ENCODE data around the gene CDK8.

The CDK8 gene

DNA sequence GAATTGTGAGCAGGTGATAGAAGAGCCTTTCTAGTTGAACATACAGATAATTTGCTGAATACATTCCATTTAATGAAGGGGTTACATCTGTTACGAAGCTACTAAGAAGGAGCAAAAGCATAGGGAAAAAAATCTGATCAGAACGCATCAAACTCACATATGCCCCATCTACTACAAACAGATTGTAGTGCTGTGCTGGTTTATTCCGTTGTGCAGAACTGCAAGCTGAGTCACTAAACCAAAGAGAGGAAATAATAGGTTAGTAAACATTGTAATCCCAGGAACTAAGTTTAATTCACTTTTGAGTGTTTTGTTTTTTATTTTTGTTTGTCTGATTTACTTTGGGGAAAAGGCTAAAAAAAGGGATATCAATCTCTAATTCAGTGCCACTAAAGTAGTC, 136.3 kb downstream of the CDK8 start:
- no peak for DNase-seq

- no peak for DNase-seq
These were observed 146.6 kb downstream of the CDK8 start for GRCh38 chr13:26400545-26400944.

DNA sequence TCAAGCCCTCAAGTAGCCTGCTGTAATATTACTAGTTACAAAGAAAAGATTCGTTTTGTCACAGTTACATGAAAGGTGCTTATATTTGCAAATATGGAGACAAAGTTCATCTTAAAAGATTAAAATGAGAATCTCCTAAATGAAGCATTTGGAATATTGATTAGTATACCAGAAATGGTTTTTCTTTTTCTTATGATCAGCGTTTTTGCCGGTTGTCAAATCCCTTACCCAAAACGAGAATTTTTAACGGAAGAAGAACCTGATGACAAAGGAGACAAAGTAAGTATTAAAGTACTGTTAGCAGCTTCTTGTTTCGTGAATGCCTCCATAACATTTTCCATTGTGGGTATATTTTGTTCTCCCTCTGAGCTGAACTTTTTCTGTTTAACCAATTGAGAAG, 147.1 kb downstream of the CDK8 start:
- DNase-seq = no peak

DNA sequence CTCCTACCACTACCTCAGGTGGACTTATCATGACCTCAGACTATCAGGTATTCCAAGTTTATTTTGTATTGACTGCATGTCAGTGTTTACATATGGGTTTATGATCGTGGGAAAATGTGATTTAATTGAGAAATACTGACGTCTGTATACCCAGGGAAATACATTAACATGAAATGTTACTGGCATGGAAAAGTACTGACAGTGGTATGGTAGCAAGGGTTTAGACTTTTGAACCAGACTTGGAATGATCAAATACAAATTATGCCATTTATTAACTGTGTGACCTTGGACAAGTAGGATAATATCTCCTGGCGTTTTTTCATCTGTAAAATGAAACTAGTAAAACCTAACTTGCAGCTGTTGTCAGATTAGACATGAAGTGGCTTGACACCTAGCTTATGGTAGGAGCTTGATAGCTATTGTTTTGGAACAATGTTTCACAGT, 147.7 kb downstream of the CDK8 start:
- DNase-seq = no peak

DNA sequence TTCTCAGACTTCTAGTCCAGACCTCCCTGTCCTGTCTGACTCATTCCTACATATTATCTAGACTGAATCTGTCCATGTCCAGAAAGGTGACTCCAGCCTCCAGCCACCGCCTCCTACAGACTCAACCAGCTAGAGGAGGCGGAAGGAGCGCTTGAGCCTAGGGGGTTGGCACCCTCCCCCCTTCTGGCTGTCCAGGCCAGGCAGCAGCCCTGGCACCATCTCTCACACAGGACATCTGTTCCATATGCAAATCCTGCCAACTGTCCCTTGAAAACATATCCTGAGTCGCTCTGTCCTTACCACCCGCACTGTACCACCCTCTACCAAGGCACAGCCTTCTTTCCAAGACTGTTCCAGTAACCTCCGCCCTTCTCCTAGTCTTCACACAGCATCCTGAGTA, 152.9 kb downstream of the CDK8 start:
- no peak for DNase-seq

GRCh38 chr13:26411206-26411605, 157.3 kb downstream of the CDK8 start:
- no peak for DNase-seq

DNA sequence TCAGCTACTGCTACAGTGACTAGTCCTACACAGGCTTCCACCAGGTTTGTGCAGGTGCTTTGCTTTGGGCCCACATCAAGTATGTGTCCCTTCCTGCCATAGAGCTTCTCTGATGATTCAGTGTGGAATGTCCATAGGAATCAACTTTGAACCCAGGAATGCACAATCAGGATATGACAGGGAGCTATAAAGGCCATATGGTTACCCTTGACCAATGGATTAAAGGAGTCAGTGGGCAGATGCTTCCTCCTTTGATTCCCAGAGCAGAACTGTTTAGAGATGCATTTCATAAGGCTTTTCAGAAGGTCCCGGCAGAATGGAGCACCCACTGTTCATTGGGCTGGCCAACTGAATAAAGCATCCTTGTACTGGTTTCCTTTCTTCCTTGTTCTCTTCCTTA, 158.3 kb downstream of the CDK8 start:
- no peak for DNase-seq

GRCh38 chr13:26412936-26413716, 159.2 kb downstream of the CDK8 start:
- DNase-seq = no peak

- no peak for DNase-seq
These were observed 166.5 kb downstream of the CDK8 start for GRCh38 chr13:26420282-26420960.

DNA sequence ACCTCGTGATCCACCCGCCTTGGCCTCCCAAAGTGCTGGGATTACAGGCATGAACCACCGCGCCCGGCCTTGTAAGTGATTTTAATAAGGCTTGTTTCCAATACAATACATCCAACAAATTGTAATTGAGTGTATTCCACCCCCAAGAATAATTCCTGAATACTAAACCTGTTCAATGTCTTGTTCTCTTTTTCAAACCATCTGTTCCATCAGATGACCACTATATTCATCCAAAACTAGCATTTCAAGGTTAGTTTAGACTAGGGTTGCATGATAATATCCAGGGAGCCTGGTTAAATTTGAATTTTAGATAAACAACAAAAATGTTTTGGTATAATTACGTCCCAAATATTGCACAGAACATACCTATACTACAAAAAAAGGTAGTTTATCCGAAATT, 168.1 kb downstream of the CDK8 start:
- DNase-seq = no peak

DNA sequence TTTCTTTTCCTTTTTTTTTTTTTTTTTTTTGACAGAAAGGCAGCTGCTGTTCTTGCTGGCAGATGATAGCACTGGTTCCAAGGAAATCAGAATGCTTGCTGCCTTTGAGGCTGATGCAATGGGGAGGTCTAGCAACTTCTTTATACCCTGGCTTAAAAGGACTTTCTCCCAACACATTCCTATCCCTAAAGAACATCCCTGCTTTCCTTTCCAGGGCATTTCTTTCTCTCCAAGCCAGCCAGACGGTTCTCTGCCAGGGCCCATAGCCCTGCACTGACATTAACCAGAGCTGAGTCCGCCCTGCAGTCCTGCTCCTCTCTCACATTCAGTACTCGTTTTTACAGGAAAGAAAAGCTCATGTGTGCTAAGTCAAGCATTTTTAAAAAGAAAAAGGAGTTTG, 169.7 kb downstream of the CDK8 start:
- DNase-seq = no peak

- DNase-seq = no peak
These were observed 170.3 kb downstream of the CDK8 start for GRCh38 chr13:26424181-26424580.

DNA sequence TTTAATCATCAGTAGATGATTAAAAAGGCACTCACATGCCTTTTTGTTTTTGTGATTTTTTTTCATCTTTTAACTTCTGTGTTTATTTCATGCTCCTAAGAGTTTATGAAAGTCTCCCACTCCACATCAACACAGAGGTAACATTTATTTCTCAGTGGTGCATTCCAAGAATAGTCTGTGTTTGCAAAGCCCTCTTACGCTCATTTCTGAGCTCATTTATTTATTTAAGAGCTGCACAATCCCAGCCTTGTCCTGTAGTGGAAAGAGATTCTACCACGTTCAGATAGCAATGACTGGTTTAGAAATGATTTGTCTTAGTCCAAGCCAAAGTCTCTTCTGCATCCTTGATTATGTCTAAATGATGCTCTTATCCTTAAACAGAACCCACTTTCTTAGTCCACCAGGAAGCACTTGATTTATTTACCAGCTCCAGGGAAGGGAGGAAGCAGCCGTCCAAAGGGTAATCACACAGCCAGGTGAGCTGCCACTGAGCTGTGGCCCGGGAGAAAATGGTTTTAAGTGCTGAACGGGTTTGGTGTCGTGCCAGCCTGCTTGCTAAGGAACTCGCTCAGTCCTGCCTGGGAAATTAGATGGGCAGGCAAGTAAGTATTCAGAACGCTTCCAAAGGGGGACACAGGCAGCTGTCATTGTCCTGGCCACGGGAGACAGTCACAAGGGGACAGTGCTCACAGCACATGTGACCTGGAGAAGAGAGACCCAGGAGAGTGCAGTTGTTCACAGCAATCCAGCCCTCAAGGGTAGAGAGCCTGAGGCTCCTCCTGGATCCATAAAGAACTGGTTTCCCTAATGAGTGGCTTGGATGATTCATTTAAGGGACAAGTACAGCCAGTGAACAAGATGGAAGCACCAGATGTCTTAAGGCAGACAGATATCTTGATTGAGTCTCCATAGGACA, 171.8 kb downstream of the CDK8 start:
- no peak for DNase-seq

GRCh38 chr13:26433776-26434175, 179.8 kb downstream of the CDK8 start:
- DNase-seq = no peak

DNA sequence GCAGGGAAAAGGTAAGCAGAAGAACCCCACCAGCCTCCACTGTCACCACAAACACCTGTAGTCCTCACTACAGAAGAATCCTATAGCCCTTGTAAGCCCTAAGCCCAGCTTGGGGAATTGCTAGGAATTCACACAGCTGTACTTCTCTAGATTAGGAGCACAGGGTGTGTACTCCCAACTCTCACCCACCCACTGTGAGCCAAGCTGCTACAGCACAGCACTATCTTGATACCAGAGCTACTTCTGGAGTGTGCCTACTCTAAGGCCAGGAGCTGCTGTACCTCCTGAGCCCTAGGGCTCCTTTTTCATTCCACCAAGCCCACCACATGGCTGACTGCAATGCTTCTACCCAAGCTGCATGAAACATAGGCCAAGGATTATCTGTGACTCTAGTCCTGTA, 181.2 kb downstream of the CDK8 start:
- no peak for DNase-seq

DNA sequence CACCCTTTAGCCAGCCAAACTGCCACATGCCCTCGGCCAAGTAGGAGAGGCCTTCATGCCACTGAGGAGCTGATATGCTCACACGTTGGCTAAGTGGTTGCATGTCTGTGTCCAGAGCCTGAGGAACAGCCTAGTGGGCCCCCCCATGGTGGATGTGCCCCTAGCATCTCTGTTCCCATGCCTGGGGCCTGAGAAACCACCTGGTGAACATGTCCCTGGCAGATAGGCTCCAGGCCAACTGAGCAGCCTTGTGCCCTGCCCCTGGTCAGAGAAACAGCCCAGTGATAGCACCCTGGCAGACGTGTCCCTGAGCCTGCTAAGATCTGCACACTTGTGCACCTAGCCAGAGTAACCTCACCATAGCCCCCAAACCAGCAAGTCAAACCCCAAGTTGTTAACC, 181.7 kb downstream of the CDK8 start:
- DNase-seq = no peak

DNA sequence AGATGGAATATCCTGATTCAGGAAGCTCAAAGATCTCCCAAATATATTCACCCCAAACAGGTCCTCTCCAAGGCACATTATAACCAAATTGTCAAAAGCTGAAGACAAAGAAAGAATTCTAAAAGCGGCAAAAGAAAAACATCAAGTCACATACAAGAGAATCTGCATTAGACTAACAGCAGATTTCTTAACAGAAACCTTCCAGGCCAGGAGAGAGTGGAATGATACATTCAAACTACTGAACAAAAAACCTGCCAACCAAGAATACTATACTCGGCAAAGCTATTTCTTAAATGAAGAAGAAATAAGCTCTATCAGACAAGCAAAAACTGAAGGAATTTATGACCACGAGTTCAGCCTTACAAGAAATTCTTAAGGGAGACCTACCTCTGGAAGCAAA, 183.0 kb downstream of the CDK8 start:
- no peak for DNase-seq

DNA sequence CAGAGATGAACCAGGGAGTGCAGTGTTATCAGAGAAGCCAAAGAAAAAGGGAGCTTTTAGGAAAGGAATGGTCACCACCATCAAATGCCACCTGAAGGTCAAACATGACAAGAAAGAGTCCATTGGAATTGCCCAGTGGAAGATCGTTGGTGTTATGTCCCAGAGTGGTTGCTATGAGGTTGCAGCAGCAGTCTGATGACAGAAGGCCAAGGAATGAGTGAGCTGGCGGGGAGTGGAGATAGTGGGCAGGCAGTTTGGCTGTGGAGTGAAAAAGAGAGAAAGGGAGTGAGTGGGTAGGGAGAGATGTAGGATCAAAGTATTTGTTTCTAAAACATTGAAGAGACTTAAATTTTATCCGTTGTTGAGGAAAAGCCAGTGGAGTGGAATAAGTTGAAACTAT, 186.2 kb downstream of the CDK8 start:
- no peak for DNase-seq

- DNase-seq = no peak
These were observed 187.5 kb downstream of the CDK8 start for GRCh38 chr13:26441476-26441875.

DNA sequence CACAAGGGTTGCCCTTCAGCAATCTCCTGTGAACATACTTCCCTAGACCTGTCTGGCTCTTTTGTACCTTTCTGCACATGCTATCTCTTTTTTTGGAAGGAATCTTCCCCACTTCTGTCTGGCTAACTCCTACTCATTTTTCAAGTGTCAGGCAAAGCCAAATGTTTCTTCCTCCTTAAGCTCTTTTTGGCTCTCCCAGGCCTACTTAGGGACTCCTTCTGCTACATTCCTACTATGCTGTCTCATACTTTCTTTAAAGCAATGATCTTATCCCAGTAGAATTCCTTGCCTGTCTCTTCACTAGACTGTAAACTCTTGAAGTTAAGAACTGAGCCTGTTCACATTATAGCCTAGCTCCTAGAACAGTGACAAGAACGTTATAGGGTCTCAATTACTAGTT, 188.6 kb downstream of the CDK8 start:
- DNase-seq = no peak

GRCh38 chr13:26445092-26445491, 191.2 kb downstream of the CDK8 start:
- no peak for DNase-seq

DNA sequence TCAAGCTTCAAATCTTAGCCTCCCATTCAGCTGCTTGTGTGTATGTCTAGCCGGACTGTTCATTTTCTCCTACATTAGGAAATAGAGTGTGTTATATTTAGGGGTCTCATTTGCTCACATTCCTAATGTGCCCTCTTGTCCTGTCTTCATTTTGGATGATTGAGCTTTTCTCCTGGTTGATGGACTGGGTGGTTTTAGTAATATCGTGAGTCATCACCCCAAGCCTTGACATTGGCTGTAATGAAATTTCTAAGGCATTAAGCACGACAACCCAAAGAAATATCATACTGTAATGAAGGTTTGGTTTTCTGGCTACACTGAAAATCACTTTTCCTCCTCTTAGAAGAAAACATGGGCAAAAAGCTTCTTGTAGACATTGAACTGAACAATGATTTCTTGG, 192.8 kb downstream of the CDK8 start:
- no peak for DNase-seq

DNA sequence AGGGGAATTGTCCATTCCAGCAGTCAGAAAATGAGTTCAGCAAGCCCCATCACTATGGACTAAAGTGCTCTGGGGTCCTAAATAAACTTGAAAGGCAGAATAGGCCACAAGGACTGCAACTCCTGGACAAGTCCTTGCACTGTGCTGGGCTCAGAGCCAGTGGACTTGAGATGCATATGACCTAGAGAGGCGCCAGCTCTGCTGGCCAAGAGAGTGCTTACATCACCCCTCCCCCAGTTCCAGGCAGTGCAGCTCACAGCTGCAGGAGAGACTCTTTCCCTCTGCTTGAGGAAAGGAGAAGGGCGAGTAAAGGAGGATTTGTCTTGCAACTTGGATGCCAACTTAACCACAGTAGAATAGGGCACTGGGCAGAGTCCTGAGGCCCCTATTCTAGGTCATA, 194.1 kb downstream of the CDK8 start:
- no peak for DNase-seq

Data from SW 1271 (cell line).